Esophagus muscularis mucosa (tissue), 3 donors: ENCODE measurements around the gene KIR3DL1.
"Not testable (repeated sequence)": the region's sequence is repeated elsewhere in the genome, so short reads cannot be mapped to it uniquely, and the experiment has no call there.

Experiments
- POLR2AphosphoS5 ChIP-seq, 2 donors: sonication (generic); formaldehyde crosslinking; IDR thresholded peaks; one replicate each; pipeline ENCODE4 v1.6.1; 2017; ENCODE audit warnings: antibody characterized with exemption in 2 of 2
- TF ChIP-seq, protein P1 (sequence below), 3 experiments: fragments of 200-600 bp in 2 of 3; fragments of 450-650 bp in 1 of 3; sonication (generic) in 2 of 3; IDR thresholded peaks; one replicate each; pipeline ENCODE4 v1.5.1; 2017 to 2019; ENCODE audit warnings: antibody characterized with exemption in 3 of 3, mild to moderate bottlenecking in 2 of 3, moderate library complexity in 1 of 3

DNA sequence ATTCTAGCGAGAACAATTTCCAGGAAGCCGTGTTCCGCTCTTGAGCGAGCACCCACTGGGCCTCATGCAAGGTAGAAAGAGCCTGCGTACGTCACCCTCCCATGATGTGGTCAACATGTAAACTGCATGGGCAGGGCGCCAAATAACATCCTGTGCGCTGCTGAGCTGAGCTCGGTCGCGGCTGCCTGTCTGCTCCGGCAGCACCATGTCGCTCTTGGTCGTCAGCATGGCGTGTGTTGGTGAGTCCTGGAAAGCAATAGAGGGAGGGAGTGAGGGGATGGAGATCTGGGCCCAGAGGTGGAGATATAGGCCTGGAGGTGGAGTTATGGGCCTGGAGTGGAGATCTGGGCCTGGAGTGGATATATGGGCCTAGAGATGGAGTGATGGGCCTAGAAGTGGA lies 46.6 kb upstream of the KIR3DL1 start, which contains the start of gene KIR2DL1:
- TF ChIP-seq, protein P1, sequence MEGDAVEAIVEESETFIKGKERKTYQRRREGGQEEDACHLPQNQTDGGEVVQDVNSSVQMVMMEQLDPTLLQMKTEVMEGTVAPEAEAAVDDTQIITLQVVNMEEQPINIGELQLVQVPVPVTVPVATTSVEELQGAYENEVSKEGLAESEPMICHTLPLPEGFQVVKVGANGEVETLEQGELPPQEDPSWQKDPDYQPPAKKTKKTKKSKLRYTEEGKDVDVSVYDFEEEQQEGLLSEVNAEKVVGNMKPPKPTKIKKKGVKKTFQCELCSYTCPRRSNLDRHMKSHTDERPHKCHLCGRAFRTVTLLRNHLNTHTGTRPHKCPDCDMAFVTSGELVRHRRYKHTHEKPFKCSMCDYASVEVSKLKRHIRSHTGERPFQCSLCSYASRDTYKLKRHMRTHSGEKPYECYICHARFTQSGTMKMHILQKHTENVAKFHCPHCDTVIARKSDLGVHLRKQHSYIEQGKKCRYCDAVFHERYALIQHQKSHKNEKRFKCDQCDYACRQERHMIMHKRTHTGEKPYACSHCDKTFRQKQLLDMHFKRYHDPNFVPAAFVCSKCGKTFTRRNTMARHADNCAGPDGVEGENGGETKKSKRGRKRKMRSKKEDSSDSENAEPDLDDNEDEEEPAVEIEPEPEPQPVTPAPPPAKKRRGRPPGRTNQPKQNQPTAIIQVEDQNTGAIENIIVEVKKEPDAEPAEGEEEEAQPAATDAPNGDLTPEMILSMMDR (IDR thresholded peaks at IDR 0.05): not testable (repeated sequence)
- TF ChIP-seq POLR2AphosphoS5 (IDR thresholded peaks at IDR 0.05): not testable (repeated sequence)
